ENCODE data around the gene PFN4.
"Not testable (repeated sequence)": the region's sequence is repeated elsewhere in the genome, so short reads cannot be mapped to it uniquely, and the experiment has no call there.

PFN4 gene

DNA sequence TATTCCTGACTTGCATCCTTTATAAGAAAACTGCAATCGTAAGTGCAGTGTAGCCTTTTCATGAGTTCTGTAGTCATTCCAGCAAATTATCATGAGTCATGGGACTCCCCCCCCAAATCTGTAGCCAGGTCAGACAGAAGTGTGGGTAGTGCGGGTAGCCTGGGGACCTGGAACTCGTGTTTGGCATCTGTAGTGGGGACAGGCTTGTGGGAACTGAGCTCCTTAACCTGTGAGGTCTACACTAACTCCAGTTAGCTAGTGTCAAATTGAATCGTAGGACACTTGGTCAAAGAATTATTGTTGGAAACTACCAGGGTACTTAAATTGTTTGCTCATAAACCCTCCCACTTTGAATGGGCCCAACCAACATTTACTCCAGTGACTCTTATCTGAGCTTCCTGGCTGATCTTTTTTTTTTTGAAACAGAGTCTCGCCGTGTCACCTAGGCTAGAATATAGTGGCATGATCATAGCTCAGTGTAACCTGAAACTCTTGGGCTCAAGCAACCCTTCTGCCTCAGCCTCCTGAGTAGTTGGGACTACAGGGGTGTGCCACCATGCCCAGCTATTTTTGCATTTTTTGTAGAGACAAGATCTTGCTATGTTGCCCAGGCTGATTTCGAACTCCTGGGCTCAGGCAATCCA, 12.4 kb downstream of the PFN4 start:
- DNase-seq = no peak

DNA sequence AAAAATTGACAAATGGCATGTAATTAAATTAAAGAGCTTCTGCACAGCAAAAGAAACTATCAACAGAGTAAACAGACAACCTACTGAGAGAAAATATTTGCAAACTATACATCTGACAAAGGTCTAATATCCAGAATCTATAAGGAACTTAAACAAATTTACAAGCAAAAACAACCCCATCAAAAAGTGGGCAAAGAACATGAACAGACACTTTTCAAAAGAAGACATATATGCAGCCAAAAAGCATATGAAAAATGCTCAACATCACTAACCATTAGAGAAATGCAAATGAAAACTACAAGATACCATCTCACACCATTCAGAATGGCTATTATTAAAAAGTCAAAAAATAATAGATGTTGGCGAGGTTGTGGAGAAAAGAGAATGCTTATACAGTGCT, 13.7 kb downstream of the PFN4 start:
- not testable (repeated sequence) for DNase-seq

DNA sequence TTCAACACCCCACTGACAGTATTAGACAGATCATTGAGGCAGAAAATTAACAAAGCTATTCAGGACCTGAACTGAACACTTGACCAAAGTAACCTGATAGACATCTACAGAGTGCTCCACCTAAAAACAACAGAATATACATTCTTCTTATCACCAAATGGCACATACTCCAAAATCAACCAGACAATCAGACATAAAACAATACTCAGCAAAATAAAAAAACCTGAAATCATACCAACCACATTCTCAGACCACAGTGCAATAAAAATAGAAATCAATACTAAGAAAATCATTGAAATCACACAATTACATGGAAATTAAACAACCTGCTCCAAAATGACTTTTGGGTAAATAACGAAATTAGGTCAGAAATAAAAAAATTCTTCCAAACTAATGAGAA, 15.8 kb downstream of the PFN4 start:
- no peak for DNase-seq

DNA sequence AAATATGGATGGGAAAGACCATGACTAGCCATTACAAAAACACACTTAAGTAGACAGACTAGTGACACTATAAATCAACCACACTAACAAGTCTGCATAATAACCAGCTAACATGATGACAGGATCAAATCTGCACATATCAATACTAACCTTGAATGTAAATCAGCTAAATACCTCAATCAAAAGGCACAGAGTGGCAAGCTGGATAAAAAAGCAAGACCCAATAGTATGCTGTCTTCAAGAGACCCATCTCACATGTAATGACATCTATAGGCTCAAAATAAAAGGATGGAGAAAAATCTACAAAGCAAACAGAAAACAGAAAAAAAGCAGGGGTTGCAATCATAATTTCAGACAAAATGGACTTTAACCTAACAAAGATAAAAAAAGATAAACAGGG, 16.3 kb downstream of the PFN4 start:
- no peak for DNase-seq

DNA sequence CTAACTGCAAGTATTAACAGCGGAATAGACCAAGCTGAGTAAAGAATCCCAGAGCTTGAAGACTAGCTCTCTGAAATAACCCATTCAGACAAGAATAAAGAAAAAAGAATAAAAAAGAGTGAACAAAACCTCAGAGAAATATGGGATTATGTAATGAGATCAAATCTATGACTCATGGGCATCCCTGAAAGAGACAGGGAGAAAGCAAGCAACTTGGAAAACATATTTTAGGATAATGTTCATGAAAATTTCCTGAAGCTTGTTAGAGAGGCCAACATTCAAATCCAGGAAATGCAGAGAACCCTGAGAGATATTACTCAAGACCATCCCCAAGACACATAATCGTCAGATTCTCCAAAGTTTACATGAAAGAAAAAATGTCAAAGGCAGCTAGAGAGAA, 17.3 kb downstream of the PFN4 start:
- DNase-seq = no peak

DNA sequence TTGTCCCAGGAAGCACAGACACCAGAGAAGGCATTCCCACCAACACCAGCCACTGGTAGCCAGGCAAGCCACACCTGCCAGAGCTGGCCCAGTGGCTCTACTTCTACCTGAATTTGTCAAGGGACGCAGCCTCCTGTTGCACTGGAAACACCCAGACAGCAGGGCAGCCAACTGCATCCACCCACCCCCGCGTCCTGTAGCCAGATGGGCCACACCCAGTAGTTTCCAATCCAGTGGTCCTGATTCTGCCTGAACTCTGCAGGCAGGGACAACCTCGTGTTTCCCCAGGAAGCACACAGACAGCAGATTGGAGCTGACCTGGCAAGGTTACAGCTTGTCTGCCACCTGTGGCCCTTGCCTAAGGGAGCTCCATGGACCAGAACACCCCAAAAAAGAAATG, 18.2 kb downstream of the PFN4 start:
- DNase-seq = no peak

DNA sequence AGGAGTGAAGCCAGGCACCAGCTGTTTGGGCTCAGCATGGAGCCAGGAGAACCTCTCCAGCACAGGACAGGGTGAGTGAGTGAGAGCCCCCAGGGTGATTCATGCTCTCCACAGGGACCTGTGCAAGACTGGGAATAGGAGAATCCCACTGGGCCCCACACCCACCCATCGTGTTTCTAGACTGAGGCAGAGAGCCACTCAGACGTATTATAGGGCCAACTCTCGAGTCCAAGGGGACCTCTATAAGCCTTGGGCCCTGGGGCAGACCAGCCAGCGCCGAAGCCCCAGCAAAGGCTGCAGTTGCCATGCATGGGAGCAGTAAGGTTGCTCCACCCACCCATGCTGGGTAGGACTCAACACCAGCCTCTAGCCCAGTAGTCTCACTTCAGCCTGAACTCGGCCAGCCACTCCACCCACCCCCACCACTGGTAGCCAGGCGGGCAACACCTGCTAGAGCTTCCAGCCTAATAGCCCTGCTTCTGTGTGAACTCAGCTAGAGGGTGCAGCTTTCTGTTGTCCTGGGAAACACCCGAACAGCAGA, 19.0 kb downstream of the PFN4 start:
- DNase-seq = no peak

DNA sequence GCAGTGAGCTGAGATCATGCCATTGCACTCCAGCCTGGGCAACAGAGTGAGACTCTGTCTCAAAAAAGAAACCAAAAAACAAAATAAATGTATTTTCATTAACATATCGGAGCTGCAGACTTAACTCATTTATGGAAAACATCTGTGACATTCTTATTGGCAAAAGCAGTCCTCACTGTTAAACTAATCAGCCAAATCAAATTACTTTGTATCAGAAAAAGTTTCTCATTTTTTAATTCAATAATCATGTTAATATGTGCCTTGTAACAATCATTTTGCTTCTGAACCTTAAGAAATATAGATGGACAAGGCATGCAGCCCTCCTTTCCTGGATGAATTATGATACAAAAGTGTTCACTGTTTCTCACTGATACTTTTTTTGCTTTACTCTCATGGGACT, 20.5 kb downstream of the PFN4 start:
- no peak for DNase-seq

DNA sequence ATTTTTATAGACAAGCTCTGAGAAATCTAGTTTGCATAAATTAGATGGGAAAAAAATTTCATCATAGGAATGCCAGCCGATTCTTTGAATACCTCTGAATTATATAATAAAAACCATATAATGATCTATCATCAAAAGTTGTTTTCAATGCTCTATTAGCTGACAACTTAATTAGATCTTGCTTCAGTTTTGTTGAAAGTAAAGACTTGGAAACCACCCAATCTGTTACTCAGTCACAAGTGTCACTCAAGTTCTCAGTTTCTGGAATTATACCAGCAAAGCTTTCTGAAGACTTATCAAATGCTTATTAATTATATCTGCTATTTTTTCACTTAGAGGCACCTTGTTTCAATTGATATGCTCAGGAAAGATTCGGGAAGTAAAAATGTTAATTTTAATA, 21.1 kb downstream of the PFN4 start:
- DNase-seq = no peak

DNA sequence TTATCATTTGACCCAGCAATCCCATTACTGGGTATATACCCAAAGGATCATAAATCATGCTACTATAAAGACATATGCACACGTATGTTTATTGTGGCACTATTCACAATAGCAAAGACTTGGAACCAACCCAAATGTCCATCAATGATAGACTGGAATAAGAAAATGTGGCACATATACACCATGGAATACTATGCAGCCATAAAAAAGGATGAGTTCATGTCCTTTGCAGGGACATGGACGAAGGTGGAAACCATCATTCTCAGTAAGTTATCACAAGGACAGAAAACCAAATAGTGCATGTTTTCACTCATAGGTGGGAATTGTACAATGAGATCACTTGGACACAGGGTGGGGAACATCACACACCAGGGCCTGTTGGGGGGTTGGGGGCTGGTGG, 22.4 kb downstream of the PFN4 start:
- not testable (repeated sequence) for DNase-seq

DNA sequence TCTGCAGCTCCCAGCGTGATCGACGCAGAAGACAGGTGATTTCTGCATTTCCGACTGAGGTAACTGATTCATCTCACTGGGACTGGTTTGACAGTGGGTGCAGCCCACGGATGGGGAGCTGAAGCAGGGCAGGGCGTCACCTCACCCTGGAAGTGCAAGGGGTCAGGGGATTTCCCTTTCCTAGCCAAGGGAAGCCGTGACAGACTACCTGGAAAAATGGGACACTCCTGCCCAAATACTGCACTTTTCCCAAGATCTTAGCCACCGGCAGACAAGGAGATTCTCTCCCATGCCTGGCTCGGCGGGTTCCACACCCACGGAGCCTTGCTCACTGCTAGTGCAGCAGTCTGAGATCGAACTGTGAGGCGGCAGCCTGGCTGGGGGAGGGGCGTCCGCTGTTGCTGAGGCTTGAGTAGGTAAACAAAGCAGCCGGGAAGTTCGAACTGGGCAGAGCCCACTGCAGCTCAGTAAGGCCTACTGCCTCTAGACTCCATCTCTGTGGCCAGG, 27.9 kb downstream of the PFN4 start:
- not testable (repeated sequence) for DNase-seq

DNA sequence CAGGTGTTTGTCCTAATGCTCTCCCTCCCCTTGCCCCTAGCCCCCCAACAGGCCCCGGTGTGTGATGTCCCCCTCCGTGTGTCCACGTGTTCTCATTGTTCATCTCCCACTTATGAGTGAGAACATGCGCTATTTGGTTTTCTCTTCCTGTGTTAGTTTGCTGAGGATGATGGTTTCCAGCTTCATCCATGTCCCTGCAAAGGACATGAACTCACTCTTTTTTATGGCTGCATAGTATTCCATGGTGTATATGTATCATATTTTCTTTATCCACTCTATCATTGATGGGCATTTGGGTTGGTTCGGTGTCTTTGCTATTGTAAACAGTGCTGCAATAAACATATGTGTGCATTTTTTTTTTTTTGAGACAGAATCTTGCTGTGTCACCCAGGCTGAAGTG, 29.9 kb downstream of the PFN4 start:
- DNase-seq = not testable (repeated sequence)

DNA sequence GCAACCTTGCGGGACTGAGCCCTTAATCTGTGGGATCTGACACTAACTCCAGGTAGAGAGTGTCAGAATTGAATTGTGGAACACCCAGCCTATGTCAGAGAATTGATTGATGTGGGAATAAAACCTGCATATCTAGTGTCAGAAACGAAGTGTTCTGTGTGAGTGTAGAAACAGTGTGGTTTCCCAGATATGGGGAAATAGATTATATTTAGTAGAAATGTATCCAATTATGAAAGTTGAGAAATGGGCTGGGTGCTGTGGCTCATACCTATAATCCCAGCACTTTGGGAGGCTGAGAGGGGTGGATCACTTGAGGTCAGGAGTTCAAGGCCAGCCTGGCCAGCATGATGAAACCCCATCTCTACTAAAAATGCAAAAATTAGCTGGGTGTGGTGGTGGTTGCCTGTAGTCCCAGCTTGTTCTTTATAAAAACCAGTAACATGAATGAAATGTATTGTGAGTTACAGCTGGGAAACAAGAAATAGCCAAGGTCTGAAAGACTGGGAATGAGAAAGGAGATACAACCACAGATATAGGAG, 34.2 kb downstream of the PFN4 start:
- no peak for DNase-seq

DNA sequence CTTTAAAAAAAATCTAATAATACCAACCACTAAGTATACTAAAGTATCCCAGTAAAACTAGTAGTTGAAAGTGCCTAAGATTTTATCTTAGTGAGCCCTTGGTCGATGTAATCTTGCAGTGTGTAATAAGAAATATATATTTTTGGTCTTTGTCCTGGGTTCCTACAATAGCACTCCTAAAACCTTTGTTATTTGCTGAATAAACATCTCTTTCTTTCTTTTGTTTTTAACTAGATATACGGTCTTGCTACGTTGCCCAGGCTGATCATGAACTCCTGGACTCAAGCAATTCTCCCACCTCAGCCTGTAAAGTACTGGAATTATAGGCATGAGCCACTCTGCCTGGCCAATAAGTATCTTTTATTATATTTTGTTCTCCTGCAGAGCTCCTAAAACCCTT, 36.1 kb downstream of the PFN4 start:
- DNase-seq = no peak

DNA sequence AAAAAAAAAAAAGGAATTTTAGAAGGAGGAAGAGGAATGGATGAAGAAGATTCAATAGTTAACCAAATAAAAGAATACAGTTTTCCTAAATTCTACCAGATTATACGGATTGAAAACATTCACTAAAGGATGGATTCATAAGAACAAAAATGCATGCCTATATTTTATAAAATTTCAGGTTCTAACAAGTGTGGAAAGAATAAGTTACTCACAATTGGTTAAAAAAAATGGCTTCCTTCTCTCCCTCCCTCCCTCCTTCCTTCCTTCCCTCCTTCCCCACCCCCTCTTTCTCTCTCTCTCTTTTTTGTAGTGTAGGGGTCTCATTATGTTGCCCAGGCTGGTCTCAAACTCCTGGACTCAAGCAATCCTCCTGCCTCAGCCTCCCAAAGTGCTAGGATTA, 36.9 kb downstream of the PFN4 start:
- DNase-seq = no peak

DNA sequence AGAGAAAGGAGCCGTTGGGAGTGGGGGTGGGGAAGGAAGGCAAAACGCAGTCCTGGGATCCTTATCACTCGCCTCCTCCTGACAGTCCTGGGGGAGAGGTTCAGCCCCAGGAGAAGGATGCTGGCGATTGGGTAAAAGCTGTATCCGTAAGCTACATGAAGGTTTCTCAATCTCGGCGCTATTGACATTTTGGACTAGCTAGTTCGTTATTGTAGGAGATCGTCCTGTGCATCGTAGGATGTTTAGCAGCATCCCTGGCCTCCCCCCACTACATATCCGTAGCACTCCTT, 38.0 kb downstream of the PFN4 start:
- no peak for DNase-seq

DNA sequence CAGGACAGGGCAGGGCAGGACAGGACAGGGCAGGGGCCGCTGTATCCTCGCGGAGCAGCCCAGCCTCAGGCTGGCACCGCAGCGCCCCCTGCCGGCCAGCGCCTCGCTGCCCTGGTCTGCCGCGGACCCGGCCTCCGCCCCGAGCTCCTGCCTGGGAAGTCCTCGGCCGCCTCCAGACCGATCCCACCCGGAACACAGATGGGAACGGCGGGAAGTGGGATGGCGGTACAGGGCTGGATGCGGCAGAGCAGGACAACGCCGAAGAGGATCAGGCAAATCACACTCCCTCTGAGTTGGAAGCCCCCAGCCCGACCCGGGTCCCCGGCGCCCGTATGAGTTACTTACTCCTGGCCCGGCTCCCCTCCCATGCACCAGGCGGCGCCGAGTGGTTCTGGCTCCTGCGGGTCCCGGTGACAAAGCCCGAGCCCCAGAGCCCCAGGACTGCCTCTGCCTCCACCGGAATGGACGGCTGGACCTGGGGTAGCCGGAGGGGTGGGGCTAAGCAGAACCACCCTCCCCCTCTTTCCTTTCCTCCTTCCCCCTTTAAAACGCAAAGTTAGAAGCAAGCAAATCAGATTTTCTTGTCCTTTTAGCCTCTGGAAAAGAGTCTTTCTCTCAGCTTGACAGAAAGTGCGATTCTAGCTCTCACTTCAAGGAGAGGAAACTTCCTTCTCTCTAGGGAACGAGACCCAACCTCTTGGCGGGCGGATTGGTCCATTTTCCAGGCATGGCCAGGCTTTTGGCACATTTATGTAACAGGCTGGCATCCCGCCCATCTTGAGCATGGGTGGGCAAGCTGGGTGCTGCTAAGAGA, 38.5 kb downstream of the PFN4 start, which contains the start of gene TP53I3:
Gene TP53I3, minus strand, starts transcription at position 449 of the 814 bp plus-strand sequence. CDS start 508 bp downstream, outside the sequence.
- peak; percentile 95 for DNase-seq

DNA sequence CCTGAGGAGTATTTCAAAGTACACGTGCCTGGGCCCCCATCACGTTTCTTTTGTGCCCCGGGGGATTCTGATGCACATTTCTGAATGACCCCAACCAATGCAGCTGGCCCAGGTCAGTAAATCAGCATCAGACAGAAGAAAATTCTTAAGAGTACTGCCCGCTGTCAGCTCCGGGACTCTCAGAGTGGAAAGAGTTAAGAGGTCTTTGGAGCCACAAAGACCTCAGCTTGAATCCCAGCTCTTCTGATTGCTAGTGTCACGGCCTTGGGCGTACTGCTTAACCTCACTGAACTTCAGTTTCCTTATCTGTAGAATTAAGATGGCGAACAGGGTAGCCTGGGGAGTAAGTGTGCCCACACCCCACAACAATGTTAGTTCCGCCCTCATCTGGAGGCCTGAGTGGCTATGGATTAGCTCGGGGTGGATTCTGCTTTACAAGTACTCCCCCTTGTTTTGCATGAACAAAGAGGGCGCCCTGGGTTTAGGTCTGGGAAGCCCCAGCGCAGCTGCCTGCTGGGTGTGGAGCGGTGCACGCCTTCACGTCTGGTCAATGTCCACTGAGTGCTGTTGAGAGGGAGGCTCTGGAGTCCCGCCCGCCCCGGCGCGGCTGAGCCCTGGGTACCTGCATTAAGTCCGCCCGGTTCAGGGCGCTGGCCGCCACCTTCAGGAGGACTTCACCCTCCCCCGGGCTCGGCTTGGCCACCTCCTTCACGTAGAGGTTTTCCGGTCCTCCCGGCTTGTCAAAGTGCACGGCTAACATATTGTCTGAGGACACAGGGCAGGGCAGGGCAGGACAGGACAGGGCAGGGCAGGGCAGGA, 39.4 kb downstream of the PFN4 start:
- DNase-seq = peak; percentile 86

DNA sequence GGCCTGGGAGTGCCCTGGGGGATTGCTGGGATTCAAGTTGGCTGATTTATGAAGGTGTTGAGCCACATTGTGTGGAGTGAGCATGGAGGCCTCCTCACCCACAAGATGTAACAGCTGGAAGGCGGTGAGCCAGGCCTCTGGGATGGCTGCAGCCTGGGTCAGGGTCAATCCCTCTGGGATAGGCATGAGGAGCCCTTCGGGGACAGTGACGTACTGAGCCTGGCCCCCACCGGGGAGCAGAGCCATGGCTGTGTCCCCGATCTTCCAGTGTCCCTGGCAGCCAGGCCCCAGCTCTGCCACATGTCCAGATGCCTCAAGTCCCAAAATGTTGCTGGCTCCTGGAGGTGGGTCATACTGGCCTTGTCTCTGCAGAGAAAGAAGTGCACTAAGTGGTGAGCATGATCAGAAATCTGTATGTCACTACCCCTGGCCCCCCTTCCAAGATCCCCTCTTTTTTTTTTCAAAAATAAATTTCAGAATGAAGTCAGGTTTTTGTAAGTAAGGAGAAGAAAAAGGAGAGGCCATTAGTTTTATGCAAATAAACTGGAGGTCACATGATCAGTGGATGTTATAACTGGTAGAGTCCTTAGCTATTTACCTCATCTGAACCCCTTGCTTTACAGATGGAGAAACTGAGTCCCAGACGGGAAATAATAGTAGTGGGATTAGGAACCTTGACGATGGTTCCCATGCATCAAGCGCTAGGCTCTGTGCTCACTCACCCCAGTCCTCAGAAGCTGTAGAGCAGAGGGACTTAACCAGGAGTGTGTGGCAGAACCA, 40.2 kb downstream of the PFN4 start:
- no peak for DNase-seq

DNA sequence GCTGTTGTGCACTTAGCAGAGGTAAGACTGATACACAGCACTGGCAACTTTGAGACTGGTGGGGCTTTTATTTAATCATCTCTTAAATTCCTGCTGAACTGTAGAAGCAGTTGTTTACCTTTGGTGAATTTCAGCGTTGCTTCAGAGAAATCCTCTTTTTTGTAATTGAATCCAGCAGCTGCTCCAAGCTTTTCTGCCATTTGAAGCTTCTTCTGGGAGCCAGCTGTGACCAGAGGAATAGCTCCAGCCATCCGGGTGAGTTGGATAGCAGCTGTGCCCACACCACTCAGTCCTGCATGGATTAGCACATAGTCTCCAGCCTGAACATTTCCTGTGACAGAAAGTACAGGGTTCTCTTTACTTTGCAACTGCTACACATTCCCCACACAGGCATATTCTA, 42.4 kb downstream of the PFN4 start:
- peak; percentile 47 for DNase-seq

DNA sequence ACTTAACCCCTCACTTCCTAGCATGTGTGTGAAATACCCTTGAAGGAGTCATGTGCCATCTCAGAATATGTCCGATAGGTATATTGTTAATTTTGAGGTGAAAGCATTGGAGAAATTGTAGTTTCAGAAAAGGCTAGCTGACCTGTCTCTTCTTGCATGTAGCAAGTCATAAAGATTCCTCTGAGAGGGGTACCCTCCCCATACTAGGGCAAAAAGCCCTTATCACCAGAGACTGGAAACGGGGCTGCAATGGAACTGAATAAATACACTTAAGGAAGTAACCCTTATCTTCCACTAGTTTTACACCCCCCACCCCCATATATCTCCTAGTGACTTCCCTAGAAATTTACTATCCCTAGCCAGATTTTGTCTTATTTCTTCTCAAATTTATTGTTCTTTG, 45.3 kb downstream of the PFN4 start:
- no peak for DNase-seq

DNA sequence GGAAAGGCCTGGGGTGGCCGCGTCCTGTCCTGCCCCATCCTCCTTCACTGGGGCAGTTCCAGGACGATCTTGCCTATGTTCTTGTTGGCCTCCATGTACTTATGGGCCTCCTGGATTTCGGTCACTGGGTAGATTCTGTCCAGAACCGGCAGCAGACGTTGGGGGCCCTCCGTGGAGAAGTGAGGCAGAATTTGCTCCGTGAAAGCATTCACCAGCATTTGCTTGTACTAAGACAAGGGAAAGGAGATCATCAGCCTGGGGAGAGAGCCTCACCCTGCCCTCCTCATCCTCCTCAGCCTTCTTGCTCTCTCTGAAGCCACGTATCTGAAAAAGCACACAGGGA, 45.6 kb downstream of the PFN4 start:
- no peak for DNase-seq

Measured in left hindlimb (tissue), 1 donor.